Heart left ventricle (tissue), 13 donors: ENCODE measurements around the gene TNFAIP1.

ENCODE experiments used
- POLR2A ChIP-seq, 2 donors: fragments of 450-650 bp; IDR thresholded peaks; one replicate each; pipeline ENCODE4 v1.6.1; 2017; ENCODE audit warnings: antibody characterized with exemption in 2 of 2, mild to moderate bottlenecking in 2 of 2, moderate library complexity in 2 of 2
- TF ChIP-seq, protein P1 (sequence below), 12 donors: fragments of 200-600 bp; sonication (generic) in 4 of 12; IDR thresholded peaks; one replicate each; pipeline versions ENCODE4 v1.5.0 to v1.8.0; 2018 to 2022; ENCODE audit warnings: antibody characterized with exemption in 12 of 12, mild to moderate bottlenecking in 5 of 12
- donor health status: ischemic (EF 13 %, LVEDD 7.1; RV severe dilation, severe dysfunction).
- donor health status: DM: no; HTN: yes; CAD: no.
- donor health status: DM: no; HTN: no; CAD: no.
- donor health status: ischemic (EF 25% LVEDD 6.9; RV normal size, moderate dysfunction).
- donor health status: ischemic (EF 25% LVEDD 5.7; RV mildly dilated, moderate dysfunction).
- donor health status: ischemic (EF 35%, LVEDD 5.7; RV mildly dilated, moderate dysfunction).
- donor health status: nonischemic (EF 11% LVEDD 7.7; RV severe dilation, severe dysfunction).
- donor health status: DM: yes; HTN: yes; CAD: no.
- donor health status: PGD.
- donor health status: ischemic (EF 29% LVEDD 5.4; RV normal size, mild dysfunction).
- donor health status: nonischemic (EF 23%, LVEDD 6.1; RV moderate dilation, normal function).

DNA sequence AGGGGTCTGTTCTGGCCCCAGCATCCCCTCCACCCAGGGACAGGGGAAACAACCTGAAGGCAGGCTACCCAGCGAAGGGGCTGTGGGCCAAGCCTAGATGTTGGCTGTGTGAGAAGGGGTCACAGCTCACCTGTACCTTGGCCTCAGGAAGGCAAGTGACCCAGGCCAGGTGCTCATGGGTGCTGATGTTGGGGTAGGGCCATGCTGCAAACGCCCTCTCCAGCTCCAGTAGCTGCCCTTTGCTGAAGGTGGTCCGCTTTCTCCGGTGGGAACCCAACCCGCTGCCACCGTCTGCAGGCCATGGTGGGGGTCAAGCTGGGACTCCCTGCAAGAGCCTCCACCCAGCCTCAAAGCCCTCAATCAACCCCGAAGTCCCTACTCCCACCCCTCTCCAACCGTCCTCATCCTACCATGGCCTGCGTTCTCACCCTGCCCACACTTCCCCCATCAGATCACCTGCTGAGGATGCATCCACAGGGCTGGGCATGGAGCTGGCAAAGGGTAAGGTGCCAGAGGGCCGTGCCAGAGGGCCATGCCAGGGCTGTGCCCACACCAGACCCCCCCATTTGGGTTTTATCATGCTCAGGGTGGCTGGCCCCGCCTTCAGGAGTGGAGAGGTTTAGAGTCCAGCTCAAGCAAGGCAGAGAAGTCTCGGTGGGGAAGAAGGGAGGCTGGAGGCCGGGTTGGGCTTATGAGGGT is 29.3 kb downstream of the TNFAIP1 start, which contains the start of gene SEBOX:
- TF ChIP-seq POLR2A (IDR thresholded peaks at IDR 0.05), result no peak
- TF ChIP-seq, protein P1, sequence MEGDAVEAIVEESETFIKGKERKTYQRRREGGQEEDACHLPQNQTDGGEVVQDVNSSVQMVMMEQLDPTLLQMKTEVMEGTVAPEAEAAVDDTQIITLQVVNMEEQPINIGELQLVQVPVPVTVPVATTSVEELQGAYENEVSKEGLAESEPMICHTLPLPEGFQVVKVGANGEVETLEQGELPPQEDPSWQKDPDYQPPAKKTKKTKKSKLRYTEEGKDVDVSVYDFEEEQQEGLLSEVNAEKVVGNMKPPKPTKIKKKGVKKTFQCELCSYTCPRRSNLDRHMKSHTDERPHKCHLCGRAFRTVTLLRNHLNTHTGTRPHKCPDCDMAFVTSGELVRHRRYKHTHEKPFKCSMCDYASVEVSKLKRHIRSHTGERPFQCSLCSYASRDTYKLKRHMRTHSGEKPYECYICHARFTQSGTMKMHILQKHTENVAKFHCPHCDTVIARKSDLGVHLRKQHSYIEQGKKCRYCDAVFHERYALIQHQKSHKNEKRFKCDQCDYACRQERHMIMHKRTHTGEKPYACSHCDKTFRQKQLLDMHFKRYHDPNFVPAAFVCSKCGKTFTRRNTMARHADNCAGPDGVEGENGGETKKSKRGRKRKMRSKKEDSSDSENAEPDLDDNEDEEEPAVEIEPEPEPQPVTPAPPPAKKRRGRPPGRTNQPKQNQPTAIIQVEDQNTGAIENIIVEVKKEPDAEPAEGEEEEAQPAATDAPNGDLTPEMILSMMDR (IDR thresholded peaks at IDR 0.05), result no peak
